Stimulated activated naive CD8-positive, alpha-beta T cell treated with anti-CD3 and anti-CD28 coated beads, Interleukin-15, Interleukin-2, amounts not matched to agents 100 U/mL and 50 U/mL, for 24 hours (primary cell): ENCODE results near the gene ADAMTS6.
"Not testable (repeated sequence)": the region's sequence is repeated elsewhere in the genome, so short reads cannot be mapped to it uniquely, and the experiment has no call there.

Experiments used
- ATAC-seq: fragments of 150-1000 bp; cut with Tn5 transposase; one replicate; pipeline ENCODE4 v1.10.0; 2021
- DNase-seq: peaks from one replicate; pipeline ENCODE4 v3.0.0; 2021

ADAMTS6 gene

GRCh38 chr5:65197531-65198455, 283.9 kb downstream of the ADAMTS6 start:
- ATAC-seq (no peak), DNase-seq (no peak)

GRCh38 chr5:65194871-65195270, 286.8 kb downstream of the ADAMTS6 start:
- ATAC-seq (no peak), DNase-seq (no peak)

GRCh38 chr5:65192331-65192730, 289.4 kb downstream of the ADAMTS6 start:
- ATAC-seq (no peak), DNase-seq (no peak)

- ATAC-seq: no peak
- no peak for DNase-seq
These were observed 290.1 kb downstream of the ADAMTS6 start for GRCh38 chr5:65191554-65192135.

GRCh38 chr5:65190328-65191053, 291.2 kb downstream of the ADAMTS6 start:
- ATAC-seq (peak; percentile 90), DNase-seq (no peak)

GRCh38 chr5:65186646-65187227, 295.0 kb downstream of the ADAMTS6 start:
- DNase-seq (no peak), ATAC-seq (no peak)

- ATAC-seq (no peak), DNase-seq (no peak)
These were observed 296.3 kb downstream of the ADAMTS6 start for GRCh38 chr5:65185468-65185867.

GRCh38 chr5:65184780-65185179, 296.9 kb downstream of the ADAMTS6 start:
- DNase-seq (no peak), ATAC-seq (no peak)

GRCh38 chr5:65174231-65174630, 307.5 kb downstream of the ADAMTS6 start:
- DNase-seq, ATAC-seq: not testable (repeated sequence)

GRCh38 chr5:65173130-65173525, 308.6 kb downstream of the ADAMTS6 start:
- no peak for DNase-seq
- ATAC-seq: no peak

GRCh38 chr5:65172486-65173129, 309.1 kb downstream of the ADAMTS6 start:
- peak; percentile 70 for DNase-seq
- ATAC-seq: peak; percentile 100

GRCh38 chr5:65171645-65172044, 310.1 kb downstream of the ADAMTS6 start:
- ATAC-seq (no peak), DNase-seq (no peak)

GRCh38 chr5:65163698-65164097, 318.0 kb downstream of the ADAMTS6 start:
- ATAC-seq (no peak), DNase-seq (no peak)

- no peak for DNase-seq
- no peak for ATAC-seq
These were observed 320.1 kb downstream of the ADAMTS6 start for GRCh38 chr5:65161655-65162054.

GRCh38 chr5:65157906-65158603, 323.7 kb downstream of the ADAMTS6 start:
- ATAC-seq (peak; percentile 75), DNase-seq (no peak)

GRCh38 chr5:65156933-65157332, 324.8 kb downstream of the ADAMTS6 start:
- ATAC-seq: no peak

GRCh38 chr5:65152131-65152530, 329.6 kb downstream of the ADAMTS6 start:
- ATAC-seq (no peak), DNase-seq (no peak)

More at GRCh38 chr5:65156933-65157332, 324.8 kb downstream of the ADAMTS6 start:
- DNase-seq: no peak

- ATAC-seq (no peak), DNase-seq (no peak)
These were observed 330.1 kb downstream of the ADAMTS6 start for GRCh38 chr5:65151614-65152013.

- ATAC-seq: no peak
- DNase-seq: no peak
These were observed 331.0 kb downstream of the ADAMTS6 start for GRCh38 chr5:65150599-65151304.

- ATAC-seq (no peak), DNase-seq (no peak)
These were observed 331.9 kb downstream of the ADAMTS6 start for GRCh38 chr5:65149827-65150226.
